HCT116 (cell line): ENCODE data around the gene SOX1. TPM values are rescaled to one million over a fixed set of nuclear protein-coding genes. Genes with fewer than 3 reads are reported as not detected.

ENCODE experiments used
- ATAC-seq: fragments of 200-7000 bp; cut with Tn5 transposase; 2 replicates; pipeline ENCODE4 v1.9.1; 2020; ENCODE audit warnings: mild to moderate bottlenecking, moderate library complexity
- BruUV-seq: library from RNA; stranded (reverse); fragments of 400-500 nt; replicated peaks from 2 replicates; lab custom pipeline; 2021; lab: Mats Ljungman, UMichigan
- CTCF ChIA-PET: fragments of 300-600 bp; sonication (Branson Sonifier 250); formaldehyde crosslinking; loops from one replicate; lab custom pipeline; 2021; ENCODE audit warnings: antibody characterized with exemption; lab: Charles Lee
- POLR2A ChIA-PET: fragments of 300-600, 350-600 bp; sonication (Branson Sonifier 250); formaldehyde crosslinking; loops from one replicate; lab custom pipeline; 2021; ENCODE audit warnings: antibody characterized with exemption; lab: Charles Lee
- RAD21 ChIA-PET, 2 experiments: fragments of 300-600 bp; sonication (Branson Sonifier 250); formaldehyde crosslinking; loops; one replicate each; lab custom pipeline; 2023; ENCODE audit warnings: low total read pairs in 2 of 2; ENCODE audit not compliant: uncharacterized antibody in 2 of 2, unreplicated experiment in 2 of 2, low non-redundant PET in 1 of 2; lab: Charles Lee
- DNase-seq: peaks from one replicate; pipeline ENCODE4 v3.0.0-alpha.2; 2010; ENCODE audit warnings: low read depth, low spot score
- H2AFZ ChIP-seq: fragments of 200-600 bp; shearing (Covaris generic), sonication (generic); 2 replicates; pipeline ENCODE4 v1.6.1; 2017; ENCODE audit warnings: low read depth, mixed run types, mixed read lengths, antibody characterized with exemption, low read length; ENCODE audit not compliant: poor library complexity, severe bottlenecking
- H3K27ac ChIP-seq: 2 replicates; pipeline ENCODE4 v1.5.1; 2012; ENCODE audit warnings: low read depth, low read length
- H3K27me3 ChIP-seq: fragments of 200-600 bp; sonication (generic); 2 replicates; pipeline ENCODE4 v1.6.1; 2016; ENCODE audit warnings: mixed run types, low read length, mixed read lengths; ENCODE audit not compliant: insufficient read depth
- H3K36me3 ChIP-seq, 2 experiments: fragments of 200-500 bp in 1 of 2; fragments of 200-600 bp in 1 of 2; sonication (Bioruptor generic) in 1 of 2; sonication (generic) in 1 of 2; 2 replicates each; pipeline versions ENCODE4 v1.5.1 to v1.6.1; 2014 to 2016; ENCODE audit warnings: low read length in 2 of 2, inconsistent platforms in 1 of 2, mixed read lengths in 1 of 2, mixed run types in 1 of 2; ENCODE audit not compliant: insufficient read depth in 2 of 2, control insufficient read depth in 1 of 2
- H3K4me1 ChIP-seq, 2 experiments: fragments of 200-600 bp in 1 of 2; sonication (generic) in 1 of 2; 2 replicates each; pipeline versions ENCODE4 v1.5.1 to v1.6.1; 2012 to 2017; ENCODE audit warnings: low read length in 2 of 2, inconsistent platforms in 1 of 2, mild to moderate bottlenecking in 1 of 2, mixed read lengths in 1 of 2, mixed run types in 1 of 2, moderate library complexity in 1 of 2; ENCODE audit not compliant: insufficient read depth in 2 of 2, control insufficient read depth in 1 of 2
- H3K4me2 ChIP-seq: fragments of 200-600 bp; sonication (generic); 2 replicates; pipeline ENCODE4 v1.6.1; 2017; ENCODE audit warnings: mixed run types, low read length, mixed read lengths
- H3K4me3 ChIP-seq, 2 experiments: fragments of 200-600 bp in 1 of 2; sonication (generic) in 1 of 2; replicated peaks in 1 of 2; 2 replicates each; pipeline ENCODE4 v1.5.1; 2011 to 2016; ENCODE audit warnings: low read length in 2 of 2, control low read depth in 1 of 2, low read depth in 1 of 2, mild to moderate bottlenecking in 1 of 2, mixed read lengths in 1 of 2, mixed run types in 1 of 2
- H3K79me2 ChIP-seq: fragments of 200-600 bp; sonication (generic); 2 replicates; pipeline ENCODE4 v1.6.1; 2017; ENCODE audit warnings: mild to moderate bottlenecking, mixed run types, low read length, moderate library complexity, mixed read lengths; ENCODE audit not compliant: insufficient read depth
- H3K9ac ChIP-seq: fragments of 200-600 bp; sonication (generic); 2 replicates; pipeline ENCODE4 v1.6.1; 2016; ENCODE audit warnings: low read length, mixed read lengths
- H3K9me2 ChIP-seq: fragments of 200-600 bp; sonication (generic), shearing (Covaris generic); 2 replicates; pipeline ENCODE4 v1.6.1; 2017; ENCODE audit warnings: mixed run types, mild to moderate bottlenecking, moderate library complexity; ENCODE audit not compliant: insufficient read depth
- H3K9me3 ChIP-seq, 2 experiments: fragments of 200-500 bp in 1 of 2; fragments of 200-600 bp in 1 of 2; sonication (Bioruptor generic) in 1 of 2; sonication (generic) in 1 of 2; 2 replicates each; pipeline ENCODE4 v1.6.1; 2014 to 2017; ENCODE audit warnings: low read length in 2 of 2, mixed read lengths in 2 of 2, inconsistent platforms in 1 of 2, low read depth in 1 of 2, mild to moderate bottlenecking in 1 of 2, mixed run types in 1 of 2, moderate library complexity in 1 of 2; ENCODE audit not compliant: control insufficient read depth in 1 of 2, insufficient read depth in 1 of 2
- H4K20me1 ChIP-seq: fragments of 200-600 bp; sonication (generic), shearing (Covaris generic); 2 replicates; pipeline ENCODE4 v1.6.1; 2017; ENCODE audit warnings: mixed run types, mild to moderate bottlenecking, moderate library complexity; ENCODE audit not compliant: insufficient read depth
- CBX3 ChIP-seq: IDR thresholded peaks from 2 replicates; pipeline ENCODE4 v1.6.1; 2012; ENCODE audit warnings: low read depth
- CEBPB ChIP-seq: IDR thresholded peaks from 2 replicates; pipeline ENCODE4 v1.6.1; 2012; ENCODE audit warnings: low read depth
- FOSL1 ChIP-seq: IDR thresholded peaks from 2 replicates; pipeline ENCODE4 v1.6.1; 2012; ENCODE audit warnings: low read depth
- JUND ChIP-seq: IDR thresholded peaks from 2 replicates; pipeline ENCODE4 v1.6.1; 2012
- REST ChIP-seq: IDR thresholded peaks from 2 replicates; pipeline ENCODE4 v1.6.1; 2012; ENCODE audit warnings: low read depth
- SRF ChIP-seq: IDR thresholded peaks from 2 replicates; pipeline ENCODE4 v1.6.1; 2012; ENCODE audit warnings: low read depth
- TCF7L2 ChIP-seq: IDR thresholded peaks from 2 replicates; pipeline ENCODE4 v1.7.0; 2011; ENCODE audit warnings: borderline replicate concordance, inconsistent platforms; ENCODE audit not compliant: insufficient read depth, insufficient read length; ENCODE audit errors: extremely low read depth
- YY1 ChIP-seq: IDR thresholded peaks from 2 replicates; pipeline ENCODE4 v1.6.1; 2011; ENCODE audit warnings: low read length, low read depth, moderate library complexity, mild to moderate bottlenecking; ENCODE audit not compliant: insufficient replicate concordance; ENCODE audit errors: extremely low read depth
- ZFX ChIP-seq: fragments of 450-650 bp; IDR thresholded peaks from 2 replicates; pipeline ENCODE4 v1.6.1; 2017
- intact Hi-C: fragments of 100-400 bp; cut with micrococcal nuclease; formaldehyde crosslinking; loops from 2 replicates; pipeline ENCODE4 v1.10.0; 2022
- total RNA-seq: library from RNA; stranded (reverse); gene quantifications from one replicate; pipeline ENCODE4 v1.2.1, GENCODE V29; 2021; ENCODE audit not compliant: unreplicated experiment
- TF ChIP-seq, protein P1 (sequence below): IDR thresholded peaks from 2 replicates; pipeline ENCODE4 v1.6.1; 2011; ENCODE audit warnings: mild to moderate bottlenecking, low read length, moderate library complexity; ENCODE audit not compliant: insufficient replicate concordance; ENCODE audit errors: extremely low read depth

SOX1 gene
- total RNA-seq, 1 experiment from 2014 or later, result not detected

DNA sequence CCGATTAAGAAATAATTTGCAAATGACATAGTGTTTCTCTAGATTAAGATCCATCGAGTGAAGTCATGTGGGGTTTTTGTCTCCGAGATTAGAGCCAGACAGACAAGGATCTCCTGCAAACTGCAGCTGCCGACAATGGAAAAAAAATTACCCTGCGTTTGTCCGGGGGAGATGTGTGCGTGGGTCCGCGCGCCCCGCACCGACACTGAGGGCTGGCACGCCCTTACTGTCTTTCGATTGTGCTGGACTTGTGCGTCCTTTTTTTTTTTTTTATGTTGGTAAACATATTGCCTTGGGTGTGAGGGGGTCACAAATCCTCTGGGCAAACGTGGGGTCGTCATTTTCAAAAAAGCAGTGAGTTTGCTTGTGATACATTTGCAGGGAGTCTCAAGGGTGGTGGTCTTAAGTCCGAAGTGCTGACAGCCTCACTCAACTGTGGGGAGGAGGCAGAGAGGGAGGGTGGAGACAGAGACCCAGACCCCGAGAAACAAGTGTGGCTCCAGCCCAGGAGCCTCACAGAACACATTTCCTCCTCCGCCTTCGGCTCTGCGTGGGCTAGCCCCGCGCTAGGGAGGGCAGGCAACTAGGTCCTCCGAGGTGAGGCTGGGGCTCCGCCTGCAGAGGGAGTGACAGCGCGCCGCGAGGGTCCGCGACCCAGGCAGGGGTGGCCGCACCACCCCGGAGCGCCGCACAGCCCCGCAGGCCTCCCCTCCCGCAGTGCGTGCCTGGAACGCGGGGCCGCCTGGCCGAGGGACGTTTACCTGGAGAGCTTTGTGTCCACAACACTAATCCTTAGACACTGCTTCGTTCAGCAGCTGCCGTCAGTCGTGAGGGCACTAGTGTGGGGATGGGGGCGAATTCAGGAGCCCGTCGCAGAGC, 11.7 kb upstream of the SOX1 start:
- H2AFZ ChIP-seq, result no peak overlapping the region
- ChIA-PET POLR2A (no interaction called here), CTCF (no interaction called here), RAD21 (no interaction called here)
- H4K20me1 ChIP-seq, result no peaks in the 10 kb centered on the region
- H3K9ac ChIP-seq, result no peak overlapping the region
- H3K9me3 ChIP-seq, result no peaks in the 10 kb centered on the region
- ATAC-seq (no peak), DNase-seq (no peak)
- intact Hi-C loops, result no loop called here
- no peak overlapping the region for H3K4me2 ChIP-seq
- H3K27me3 ChIP-seq, result peaks cover 9% of the 10 kb centered on the region; the same call in 1 of the 2 replicates
- TF ChIP-seq ZFX, result no peak
- no peaks in the 10 kb centered on the region for H3K4me1 ChIP-seq
- no peaks in the 10 kb centered on the region for H3K79me2 ChIP-seq
- no TSS peak for BruUV-seq
- no peak overlapping the region for H3K27ac ChIP-seq
- H3K4me3 ChIP-seq, result no peak overlapping the region
- no peaks in the 10 kb centered on the region for H3K9me2 ChIP-seq
- no peaks in the 10 kb centered on the region for H3K36me3 ChIP-seq

GRCh38 chr13:112055915-112056269, 11.1 kb upstream of the SOX1 start:
- H3K27me3 ChIP-seq, result peaks cover 12% of the 10 kb centered on the region; the same call in 1 of the 2 replicates
- no TSS peak for BruUV-seq
- CTCF ChIA-PET, result no interaction called here

More at GRCh38 chr13:112055915-112056269, 11.1 kb upstream of the SOX1 start:
- RAD21 ChIA-PET, result no interaction called here
- DNase-seq, result no peak
- H3K9ac ChIP-seq, result no peak overlapping the region
- no peaks in the 10 kb centered on the region for H3K9me3 ChIP-seq
- no peak for ATAC-seq
- no peaks in the 10 kb centered on the region for H3K9me2 ChIP-seq
- H3K4me1 ChIP-seq, result no peaks in the 10 kb centered on the region
- intact Hi-C loops, result no loop called here
- H2AFZ ChIP-seq, result no peak overlapping the region
- H3K4me2 ChIP-seq, result no peak overlapping the region
- no peaks in the 10 kb centered on the region for H3K79me2 ChIP-seq
- no peaks in the 10 kb centered on the region for H4K20me1 ChIP-seq
- H3K27ac ChIP-seq, result no peak overlapping the region
- TF ChIP-seq REST, result no peak
- no peak for TF ChIP-seq SRF
- no peak for TF ChIP-seq YY1
- TF ChIP-seq CEBPB, result no peak
- no peak for TF ChIP-seq JUND
- TF ChIP-seq, protein P1, sequence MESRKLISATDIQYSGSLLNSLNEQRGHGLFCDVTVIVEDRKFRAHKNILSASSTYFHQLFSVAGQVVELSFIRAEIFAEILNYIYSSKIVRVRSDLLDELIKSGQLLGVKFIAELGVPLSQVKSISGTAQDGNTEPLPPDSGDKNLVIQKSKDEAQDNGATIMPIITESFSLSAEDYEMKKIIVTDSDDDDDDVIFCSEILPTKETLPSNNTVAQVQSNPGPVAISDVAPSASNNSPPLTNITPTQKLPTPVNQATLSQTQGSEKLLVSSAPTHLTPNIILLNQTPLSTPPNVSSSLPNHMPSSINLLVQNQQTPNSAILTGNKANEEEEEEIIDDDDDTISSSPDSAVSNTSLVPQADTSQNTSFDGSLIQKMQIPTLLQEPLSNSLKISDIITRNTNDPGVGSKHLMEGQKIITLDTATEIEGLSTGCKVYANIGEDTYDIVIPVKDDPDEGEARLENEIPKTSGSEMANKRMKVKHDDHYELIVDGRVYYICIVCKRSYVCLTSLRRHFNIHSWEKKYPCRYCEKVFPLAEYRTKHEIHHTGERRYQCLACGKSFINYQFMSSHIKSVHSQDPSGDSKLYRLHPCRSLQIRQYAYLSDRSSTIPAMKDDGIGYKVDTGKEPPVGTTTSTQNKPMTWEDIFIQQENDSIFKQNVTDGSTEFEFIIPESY, result no peak
- no peak for TF ChIP-seq ZFX
- TF ChIP-seq TCF7L2, result no peak
- no peak for TF ChIP-seq CBX3
- no peak for TF ChIP-seq FOSL1
- no peaks in the 10 kb centered on the region for H3K36me3 ChIP-seq
- no peak overlapping the region for H3K4me3 ChIP-seq
- POLR2A ChIA-PET, result no interaction called here
